HS-5 (cell line): ENCODE data around the gene CA11.
A peak's percentile ranks its signal among the peaks of the same experiment; 100 is the strongest.

ENCODE experiments used
- DNase-seq: peaks from one replicate; pipeline ENCODE4 v3.0.0-alpha.2; 2012; ENCODE audit warnings: low read depth

Gene CA11

GRCh38 chr19:48613024-48613851 is 32.7 kb downstream of the CA11 start:
- DNase-seq: no peak

GRCh38 chr19:48611872-48612271 is 34.1 kb downstream of the CA11 start:
- DNase-seq: no peak

GRCh38 chr19:48609571-48610108 is 36.3 kb downstream of the CA11 start:
- no peak for DNase-seq

GRCh38 chr19:48608798-48609263 is 37.2 kb downstream of the CA11 start:
- DNase-seq: no peak

GRCh38 chr19:48607359-48607755 is 38.6 kb downstream of the CA11 start:
- no peak for DNase-seq

GRCh38 chr19:48606463-48607358 is 39.3 kb downstream of the CA11 start, which contains the start of gene SPACA4:
TSS of gene SPACA4 (plus strand) at chr19:48606742. CDS start at chr19:48606979, 237 bp downstream.
- no peak for DNase-seq

- DNase-seq: no peak
These were observed 42.1 kb downstream of the CA11 start for GRCh38 chr19:48603850-48604249.

- DNase-seq: no peak
These were observed 42.5 kb downstream of the CA11 start for GRCh38 chr19:48603449-48603848.

GRCh38 chr19:48603001-48603400 is 43.0 kb downstream of the CA11 start:
- DNase-seq: no peak

- no peak for DNase-seq
These were observed 45.1 kb downstream of the CA11 start for GRCh38 chr19:48600679-48601417.

- DNase-seq: no peak
These were observed 46.8 kb downstream of the CA11 start for GRCh38 chr19:48598996-48599700.

GRCh38 chr19:48596679-48597465 is 49.1 kb downstream of the CA11 start:
- no peak for DNase-seq

GRCh38 chr19:48596237-48596636 is 49.8 kb downstream of the CA11 start:
- no peak for DNase-seq

- no peak for DNase-seq
These were observed 50.2 kb downstream of the CA11 start for GRCh38 chr19:48595833-48596232.

- no peak for DNase-seq
These were observed 50.8 kb downstream of the CA11 start for GRCh38 chr19:48595171-48595570.

- no peak for DNase-seq
These were observed 55.0 kb downstream of the CA11 start for GRCh38 chr19:48591021-48591420.

- peak; percentile 59 for DNase-seq
These were observed 57.2 kb downstream of the CA11 start for GRCh38 chr19:48588670-48589401.
